OCI-M1 (cell line): ENCODE data around the gene MACROH2A2.
"Not testable (repeated sequence)": the region's sequence is repeated elsewhere in the genome, so short reads cannot be mapped to it uniquely, and the experiment has no call there.

Source experiments
- DNase-seq: peaks from one replicate; lab custom pipeline; 2025; lab: John Stamatoyannopoulos, UW

Gene MACROH2A2

GRCh38 chr10:70158113-70158512 is 105.5 kb downstream of the MACROH2A2 start:
- DNase-seq, result no peak

DNA sequence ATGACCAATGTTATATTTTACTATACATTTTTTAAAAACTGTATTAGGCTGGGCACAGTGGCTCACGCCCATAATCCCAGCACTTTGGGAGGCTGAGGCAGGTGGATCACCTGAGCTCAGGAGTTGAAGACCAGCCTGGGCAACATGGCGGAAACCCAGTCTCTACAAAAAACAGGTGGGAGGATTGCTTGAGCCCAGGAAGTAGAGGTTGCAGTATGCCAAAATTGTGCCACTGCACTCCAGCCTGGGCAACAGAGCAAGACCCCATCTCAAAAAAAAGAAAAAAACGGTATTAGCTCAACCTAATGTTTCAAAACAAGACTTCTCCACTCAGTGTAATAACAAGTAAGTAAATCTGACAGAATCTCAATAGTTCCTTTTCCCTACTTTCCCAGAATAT is 106.7 kb downstream of the MACROH2A2 start:
- DNase-seq, result not testable (repeated sequence)

DNA sequence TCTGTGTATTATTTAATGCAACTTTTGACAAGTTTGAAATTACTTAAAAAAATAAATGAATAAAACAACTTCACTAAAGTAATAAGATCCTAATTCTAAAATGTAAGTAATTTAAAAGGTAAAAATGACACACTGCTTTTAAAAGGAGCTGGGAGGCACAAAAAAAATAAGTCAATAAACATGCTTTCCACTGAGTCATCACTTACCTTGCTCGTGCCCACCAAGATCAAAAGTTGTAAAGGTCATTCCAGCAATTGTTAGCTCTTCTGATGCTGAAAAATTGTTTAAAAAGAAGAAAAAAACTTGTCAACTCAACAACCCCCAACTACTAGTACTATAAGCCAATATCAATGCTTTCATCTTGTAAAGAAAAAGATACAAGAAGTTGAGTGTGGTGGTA is 108.2 kb downstream of the MACROH2A2 start:
- DNase-seq, result no peak
